HUES6 (cell line): ENCODE results near the gene FMO2.

Experiments used
- H3K27ac ChIP-seq: 2 replicates; pipeline ENCODE4 v1.7.0; 2013; ENCODE audit warnings: low read depth, mild to moderate bottlenecking, low read length, inconsistent platforms
- H3K27me3 ChIP-seq: 2 replicates; pipeline ENCODE4 v1.6.1; 2013; ENCODE audit warnings: low read length; ENCODE audit not compliant: control insufficient read depth, insufficient read depth
- H3K36me3 ChIP-seq: 2 replicates; pipeline ENCODE4 v1.6.1; 2013; ENCODE audit warnings: low read length; ENCODE audit not compliant: control insufficient read depth, insufficient read depth
- H3K4me1 ChIP-seq: 2 replicates; pipeline ENCODE4 v1.6.1; 2013; ENCODE audit warnings: low read length; ENCODE audit not compliant: control insufficient read depth, insufficient read depth
- H3K4me3 ChIP-seq: 2 replicates; pipeline ENCODE4 v1.5.1; 2013; ENCODE audit warnings: low read depth, low read length
- H3K9ac ChIP-seq: one replicate; pipeline ENCODE4 v1.6.1; 2013; ENCODE audit warnings: mild to moderate bottlenecking, low read length
- H3K9me3 ChIP-seq: 2 replicates; pipeline ENCODE4 v1.6.1; 2013; ENCODE audit warnings: low read depth, low read length; ENCODE audit not compliant: control insufficient read depth, insufficient read depth

Gene FMO2

GRCh38 chr1:171206204-171206977 lies 21.3 kb downstream of the FMO2 start:
- Histone ChIP-seq H3K9ac (no peak overlapping the region), H3K4me1 (peaks cover 18% of the 10 kb centered on the region), H3K27me3 (no peaks in the 10 kb centered on the region), H3K4me3 (no peak overlapping the region), H3K9me3 (no peaks in the 10 kb centered on the region), H3K27ac (no peak overlapping the region), H3K36me3 (no peaks in the 10 kb centered on the region)

- Histone ChIP-seq H3K27ac (no peak overlapping the region), H3K4me1 (peaks cover 18% of the 10 kb centered on the region), H3K4me3 (no peak overlapping the region), H3K27me3 (no peaks in the 10 kb centered on the region), H3K9ac (no peak overlapping the region), H3K9me3 (no peaks in the 10 kb centered on the region; the same call in 1 of the 2 replicates), H3K36me3 (no peaks in the 10 kb centered on the region)
These were observed 21.9 kb downstream of the FMO2 start for GRCh38 chr1:171206978-171207355.

GRCh38 chr1:171207377-171207776 lies 22.3 kb downstream of the FMO2 start:
- Histone ChIP-seq H3K36me3 (no peaks in the 10 kb centered on the region), H3K27ac (no peak overlapping the region), H3K27me3 (no peaks in the 10 kb centered on the region), H3K4me1 (peaks cover 18% of the 10 kb centered on the region), H3K4me3 (no peak overlapping the region), H3K9me3 (no peaks in the 10 kb centered on the region; the same call in 1 of the 2 replicates), H3K9ac (no peak overlapping the region)

GRCh38 chr1:171210355-171210754 lies 25.3 kb downstream of the FMO2 start:
- no peaks in the 10 kb centered on the region for H3K27me3 ChIP-seq
- H3K9me3 ChIP-seq: no peaks in the 10 kb centered on the region; the same call in 1 of the 2 replicates
- peak overlapping the region; percentile 14 for H3K4me3 ChIP-seq
- H3K4me1 ChIP-seq: peaks cover 28% of the 10 kb centered on the region
- no peak overlapping the region; the same call in 1 of the 2 replicates for H3K27ac ChIP-seq
- H3K9ac ChIP-seq: peak overlapping the region; percentile 52
- H3K36me3 ChIP-seq: no peaks in the 10 kb centered on the region

GRCh38 chr1:171212607-171213351 lies 27.7 kb downstream of the FMO2 start:
- H3K4me1 ChIP-seq: peaks cover 28% of the 10 kb centered on the region
- H3K27ac ChIP-seq: no peak overlapping the region
- no peak overlapping the region for H3K4me3 ChIP-seq
- H3K9ac ChIP-seq: no peak overlapping the region
- H3K36me3 ChIP-seq: no peaks in the 10 kb centered on the region
- peaks cover 4% of the 10 kb centered on the region; the same call in 1 of the 2 replicates for H3K9me3 ChIP-seq
- no peaks in the 10 kb centered on the region for H3K27me3 ChIP-seq

- H3K27me3 ChIP-seq: no peaks in the 10 kb centered on the region
- no peaks in the 10 kb centered on the region for H3K36me3 ChIP-seq
- H3K4me1 ChIP-seq: peaks cover 34% of the 10 kb centered on the region
- no peak overlapping the region for H3K4me3 ChIP-seq
- H3K27ac ChIP-seq: no peak overlapping the region
- no peak overlapping the region for H3K9ac ChIP-seq
- peaks cover 12% of the 10 kb centered on the region for H3K9me3 ChIP-seq
These were observed 28.7 kb downstream of the FMO2 start for GRCh38 chr1:171213559-171214454.

- Histone ChIP-seq H3K27me3 (no peaks in the 10 kb centered on the region), H3K9ac (no peak overlapping the region), H3K4me3 (no peak overlapping the region), H3K27ac (peak overlapping the region; percentile 95; the same call in 1 of the 2 replicates), H3K9me3 (peaks cover 12% of the 10 kb centered on the region), H3K4me1 (peaks cover 42% of the 10 kb centered on the region), H3K36me3 (no peaks in the 10 kb centered on the region)
These were observed 32.8 kb downstream of the FMO2 start for GRCh38 chr1:171217658-171218443.

GRCh38 chr1:171218661-171219060 lies 33.6 kb downstream of the FMO2 start:
- Histone ChIP-seq H3K36me3 (no peaks in the 10 kb centered on the region), H3K9me3 (peaks cover 12% of the 10 kb centered on the region), H3K4me1 (peaks cover 43% of the 10 kb centered on the region), H3K9ac (peak overlapping the region; percentile 53), H3K27ac (peak overlapping the region; percentile 95; the same call in 1 of the 2 replicates), H3K27me3 (no peaks in the 10 kb centered on the region), H3K4me3 (no peak overlapping the region)

- peak overlapping the region; percentile 49 for H3K4me3 ChIP-seq
- peak overlapping the region; percentile 53 for H3K9ac ChIP-seq
- peak overlapping the region; percentile 95 for H3K27ac ChIP-seq
- no peaks in the 10 kb centered on the region for H3K36me3 ChIP-seq
- H3K9me3 ChIP-seq: peaks cover 12% of the 10 kb centered on the region
- peaks cover 42% of the 10 kb centered on the region for H3K4me1 ChIP-seq
- H3K27me3 ChIP-seq: no peaks in the 10 kb centered on the region
These were observed 34.4 kb downstream of the FMO2 start for GRCh38 chr1:171219346-171220080.

GRCh38 chr1:171220081-171220420 lies 35.0 kb downstream of the FMO2 start:
- Histone ChIP-seq H3K4me3 (peak overlapping the region; percentile 49), H3K4me1 (peaks cover 42% of the 10 kb centered on the region), H3K9ac (peak overlapping the region; percentile 53), H3K27me3 (no peaks in the 10 kb centered on the region), H3K9me3 (peaks cover 15% of the 10 kb centered on the region), H3K36me3 (no peaks in the 10 kb centered on the region), H3K27ac (peak overlapping the region; percentile 95)
